Breast epithelium (tissue), 3 donors: ENCODE results near the gene CDK2.

Experiments
- CTCF ChIP-seq, 3 donors: fragments of 450-650 bp; IDR thresholded peaks; one replicate each; pipeline ENCODE4 v1.5.1; 2016 to 2017; ENCODE audit warnings: antibody characterized with exemption in 3 of 3, mild to moderate bottlenecking in 3 of 3, moderate library complexity in 3 of 3
- POLR2A ChIP-seq: fragments of 450-650 bp; IDR thresholded peaks from one replicate; pipeline ENCODE4 v1.6.1; 2016; ENCODE audit warnings: antibody characterized with exemption, mild to moderate bottlenecking, moderate library complexity

GRCh38 chr12:55997535-55997859, 30.9 kb downstream of the CDK2 start:
- TF ChIP-seq POLR2A (no peak), CTCF (IDR thresholded peaks at IDR 0.05) (no peak)
